ENCODE data around the gene GASK1A. TPM values are rescaled to one million over a fixed set of nuclear protein-coding genes. Genes with fewer than 3 reads are reported as not detected.

GASK1A gene
- total and polyA plus RNA-seq, 11 donors: 0.19 to 2.5 (median 0.51) TPM

DNA sequence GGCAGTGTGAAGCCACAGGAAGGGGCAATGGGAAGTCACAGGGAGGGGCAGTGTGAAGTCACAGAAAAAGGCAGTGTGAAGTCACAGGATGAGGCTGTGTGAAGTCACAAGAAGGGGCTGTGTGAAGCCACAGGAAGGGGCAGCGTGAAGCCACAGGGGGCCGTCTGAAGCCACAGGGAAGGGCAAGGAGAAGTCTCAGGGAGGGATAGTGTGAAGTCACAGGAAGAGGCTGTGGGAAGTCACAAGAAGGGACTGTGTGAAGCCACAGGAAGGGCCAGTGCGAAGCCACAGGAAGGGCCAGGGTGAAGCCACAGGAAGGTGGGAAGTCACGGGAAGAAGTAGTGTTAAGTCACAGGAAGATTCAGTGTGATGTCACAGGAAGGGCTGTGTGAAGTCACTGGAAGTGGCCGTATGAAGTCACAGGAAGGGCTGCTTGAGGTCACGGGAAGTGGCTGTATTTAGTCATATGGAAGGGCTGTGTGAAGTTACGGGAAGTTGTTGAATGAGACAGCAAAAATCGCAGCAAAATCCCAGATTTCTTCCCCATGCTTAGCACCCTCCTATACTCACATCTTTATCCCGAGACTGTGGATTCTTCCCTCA is 38.6 kb downstream of the GASK1A start:
- no peaks in the 10 kb centered on the region for H3K27me3 ChIP-seq
- H3K27ac ChIP-seq: no peak overlapping the region
- DNase-seq: no peak
- ATAC-seq: no peak
- peaks cover 0 to 13% (median 0%) of the 10 kb centered on the region in 12 donors for H3K4me1 ChIP-seq
- intact Hi-C loops (cut with DNase I): no loop called here
- TF ChIP-seq POLR2A (IDR thresholded peaks at IDR 0.05) (no peak), CTCF (IDR thresholded peaks at IDR 0.05) (no peak)
- 79 to 87% (median 84%) methylated on average over 9 of the region's 9 CpGs for WGBS, 4 donors
- H3K36me3 ChIP-seq: no peaks in the 10 kb centered on the region
- H3K9me3 ChIP-seq: peaks cover 0 to 25% (median 0%) of the 10 kb centered on the region in 12 donors
- H3K4me3 ChIP-seq: no peak overlapping the region

DNA sequence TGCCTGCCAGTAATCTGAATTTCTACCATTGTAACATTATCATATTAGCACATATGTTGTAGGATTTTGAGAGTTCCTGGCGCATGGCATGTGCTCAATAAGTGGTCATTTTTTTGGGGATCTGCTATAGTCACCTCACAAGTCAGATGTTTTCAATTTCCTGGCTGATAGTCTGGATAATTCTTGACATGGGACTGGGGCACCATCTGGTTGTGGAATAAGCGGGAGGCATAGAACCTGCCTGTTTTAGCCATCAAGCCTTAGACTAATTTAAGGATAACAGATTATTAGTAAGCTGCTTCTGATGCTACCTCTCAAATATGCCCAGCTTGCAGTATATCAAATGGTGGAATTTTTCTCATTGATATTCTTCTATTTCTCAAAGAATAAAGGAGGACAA is 39.1 kb downstream of the GASK1A start:
- H3K4me1 ChIP-seq: peaks cover 0 to 18% (median 0%) of the 10 kb centered on the region in 12 donors
- DNase-seq (no peak), ATAC-seq (no peak)
- H3K9me3 ChIP-seq: peaks cover 0 to 22% (median 0%) of the 10 kb centered on the region in 12 donors
- no peak overlapping the region for H3K27ac ChIP-seq
- WGBS, 4 donors: 93 to 100% (median 95%) methylated on average over 2 of the region's 2 CpGs
- intact Hi-C loops (cut with DNase I): no loop called here
- no peak overlapping the region for H3K4me3 ChIP-seq
- TF ChIP-seq POLR2A (IDR thresholded peaks at IDR 0.05): no peak
- TF ChIP-seq CTCF (IDR thresholded peaks at IDR 0.05): no peak
- no peaks in the 10 kb centered on the region for H3K36me3 ChIP-seq
- no peaks in the 10 kb centered on the region for H3K27me3 ChIP-seq

DNA sequence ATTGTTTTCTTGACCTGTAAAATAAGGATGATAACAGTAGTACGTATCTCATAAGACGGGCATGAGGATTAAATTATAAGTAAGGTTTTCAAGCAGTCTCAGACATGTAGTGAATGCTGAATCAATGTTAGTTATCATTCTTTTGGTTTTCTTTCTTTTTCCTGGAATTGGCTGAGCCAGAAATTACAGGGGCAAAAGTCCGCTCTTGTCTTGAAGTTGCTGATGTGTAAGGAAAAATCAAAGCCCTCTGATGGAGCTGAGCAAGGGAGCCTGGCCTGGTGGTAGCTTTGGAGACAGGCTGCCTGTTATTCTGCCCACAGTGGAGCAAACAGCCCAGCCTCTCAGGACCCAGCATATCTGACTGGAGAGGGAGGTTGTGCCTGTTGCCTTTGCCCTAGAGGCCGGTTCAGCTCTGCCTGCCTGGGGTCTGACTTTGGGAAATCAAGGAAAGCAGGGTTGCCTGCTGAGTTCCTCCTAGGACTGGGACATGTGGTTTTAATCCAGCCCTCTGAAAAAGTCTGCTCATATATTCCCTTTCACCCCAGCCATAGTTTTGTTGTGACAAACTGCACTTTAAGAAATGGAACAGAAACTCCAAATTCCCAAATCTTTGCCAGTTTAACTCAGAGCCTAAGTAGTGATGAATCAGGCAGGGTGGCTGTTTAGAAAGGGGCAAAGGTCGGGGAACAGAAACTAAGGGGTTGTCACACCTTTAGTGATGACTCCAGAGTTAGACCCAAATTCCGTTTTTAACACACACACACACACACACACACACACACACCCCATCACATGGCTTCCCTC is 40.1 kb downstream of the GASK1A start:
- H3K4me1 ChIP-seq: peaks cover 0 to 27% (median 0%) of the 10 kb centered on the region in 12 donors
- H3K27me3 ChIP-seq: no peaks in the 10 kb centered on the region
- 78 to 86% (median 83%) methylated on average over 6 of the region's 6 CpGs for WGBS, 4 donors
- no peak overlapping the region for H3K4me3 ChIP-seq
- peaks cover 0 to 13% (median 0%) of the 10 kb centered on the region in 12 donors for H3K9me3 ChIP-seq
- H3K27ac ChIP-seq: no peak overlapping the region
- TF ChIP-seq POLR2A (IDR thresholded peaks at IDR 0.05) (no peak), CTCF (IDR thresholded peaks at IDR 0.05) (no peak)
- ATAC-seq (no peak), DNase-seq (no peak)
- intact Hi-C loops (cut with DNase I): no loop called here
- H3K36me3 ChIP-seq: no peaks in the 10 kb centered on the region

GRCh38 chr3:43019826-43020225 is 40.7 kb downstream of the GASK1A start:
- intact Hi-C loops (cut with DNase I): no loop called here
- Histone ChIP-seq H3K4me1 (peaks cover 0 to 33% (median 0%) of the 10 kb centered on the region in 12 donors), H3K36me3 (no peaks in the 10 kb centered on the region), H3K27me3 (no peaks in the 10 kb centered on the region), H3K4me3 (no peak overlapping the region), H3K9me3 (peaks cover 0 to 6% (median 0%) of the 10 kb centered on the region in 12 donors), H3K27ac (no peak overlapping the region)
- no peak for DNase-seq
- no peak for ATAC-seq
- TF ChIP-seq CTCF (IDR thresholded peaks at IDR 0.05) (no peak), POLR2A (IDR thresholded peaks at IDR 0.05) (no peak)

Data from heart left ventricle (tissue), 16 donors.